Body of pancreas (tissue), 4 donors: Measurements from ENCODE around the gene TMEM132C.

ENCODE experiments used
- CTCF ChIP-seq, 7 experiments: fragments of 450-650 bp in 4 of 7; fragments of 200-600 bp in 3 of 7; sonication (generic) in 3 of 7; IDR thresholded peaks; one replicate each; pipeline ENCODE4 v1.5.1; 2016 to 2019; ENCODE audit warnings: antibody characterized with exemption in 7 of 7
- POLR2A ChIP-seq, 3 donors: fragments of 450-650 bp; IDR thresholded peaks; one replicate each; pipeline ENCODE4 v1.6.1; 2016; ENCODE audit warnings: antibody characterized with exemption in 3 of 3, mild to moderate bottlenecking in 2 of 3

DNA sequence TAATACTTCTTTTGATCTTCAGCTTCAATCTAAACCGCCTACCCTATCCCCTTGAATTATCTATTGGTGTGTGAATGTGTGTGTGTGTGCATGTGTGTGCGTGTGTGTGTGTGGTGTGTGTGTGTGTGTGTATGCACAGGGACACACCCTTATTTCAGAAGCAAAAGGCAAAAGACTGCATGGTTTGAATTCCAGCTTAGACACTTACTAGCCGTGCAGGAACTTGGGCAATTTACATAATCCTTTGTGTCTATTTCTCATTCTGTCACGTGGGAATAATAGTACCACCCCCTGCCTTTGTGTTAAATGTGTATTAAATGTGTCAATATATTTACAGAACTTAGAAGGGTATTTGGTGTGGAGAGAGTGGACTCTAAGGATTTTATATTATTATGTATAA lies 251.7 kb downstream of the TMEM132C start:
- TF ChIP-seq CTCF (IDR thresholded peaks at IDR 0.05) (no peak), POLR2A (IDR thresholded peaks at IDR 0.05) (no peak)
